AG09319 (cell line): ENCODE data around the gene FAM83B.

ENCODE experiments used
- DNase-seq: peaks from one replicate; pipeline ENCODE4 v3.0.0-alpha.2; 2010; ENCODE audit warnings: low read depth; ENCODE audit errors: extremely low read depth
- TF ChIP-seq, protein P1 (sequence below): IDR thresholded peaks from 2 replicates; pipeline ENCODE4 v1.5.1; 2011; ENCODE audit warnings: low read depth, mild to moderate bottlenecking, inconsistent platforms, low read length, moderate library complexity

Gene FAM83B

DNA sequence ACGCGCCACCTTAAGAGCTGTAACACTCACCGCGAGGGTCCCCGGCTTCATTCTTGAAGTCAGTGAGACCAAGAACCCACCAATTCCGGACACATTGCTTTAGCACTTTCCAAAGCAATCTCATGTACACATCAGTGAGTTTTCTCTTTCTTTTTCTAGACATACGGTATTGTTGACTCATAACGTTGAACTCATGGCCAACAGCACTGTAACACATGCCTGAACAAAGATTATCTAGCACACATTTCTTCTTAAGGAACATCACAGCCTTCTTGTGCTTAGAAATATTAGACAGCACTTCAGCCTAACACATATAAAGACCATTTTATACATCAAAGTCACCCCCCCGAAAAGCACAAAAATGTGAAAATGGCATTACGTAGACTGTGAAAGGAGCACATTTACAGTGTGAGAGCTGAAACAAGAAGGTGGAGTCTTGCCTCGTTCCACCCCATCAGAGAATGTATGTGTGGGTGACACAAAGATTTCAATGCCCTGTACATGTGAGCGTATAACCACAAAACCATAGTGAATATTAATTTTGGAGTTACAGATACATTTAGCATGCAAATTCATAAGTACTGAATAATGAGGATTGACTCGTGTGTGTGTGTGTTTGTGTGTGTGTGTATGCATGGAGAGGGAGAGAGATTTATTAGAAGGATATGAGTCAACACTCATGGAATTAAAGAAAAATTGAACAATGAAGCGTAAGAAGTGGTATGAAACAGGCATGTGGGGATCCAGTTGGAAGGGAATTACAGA is 134.1 kb downstream of the FAM83B start:
- TF ChIP-seq, protein P1, sequence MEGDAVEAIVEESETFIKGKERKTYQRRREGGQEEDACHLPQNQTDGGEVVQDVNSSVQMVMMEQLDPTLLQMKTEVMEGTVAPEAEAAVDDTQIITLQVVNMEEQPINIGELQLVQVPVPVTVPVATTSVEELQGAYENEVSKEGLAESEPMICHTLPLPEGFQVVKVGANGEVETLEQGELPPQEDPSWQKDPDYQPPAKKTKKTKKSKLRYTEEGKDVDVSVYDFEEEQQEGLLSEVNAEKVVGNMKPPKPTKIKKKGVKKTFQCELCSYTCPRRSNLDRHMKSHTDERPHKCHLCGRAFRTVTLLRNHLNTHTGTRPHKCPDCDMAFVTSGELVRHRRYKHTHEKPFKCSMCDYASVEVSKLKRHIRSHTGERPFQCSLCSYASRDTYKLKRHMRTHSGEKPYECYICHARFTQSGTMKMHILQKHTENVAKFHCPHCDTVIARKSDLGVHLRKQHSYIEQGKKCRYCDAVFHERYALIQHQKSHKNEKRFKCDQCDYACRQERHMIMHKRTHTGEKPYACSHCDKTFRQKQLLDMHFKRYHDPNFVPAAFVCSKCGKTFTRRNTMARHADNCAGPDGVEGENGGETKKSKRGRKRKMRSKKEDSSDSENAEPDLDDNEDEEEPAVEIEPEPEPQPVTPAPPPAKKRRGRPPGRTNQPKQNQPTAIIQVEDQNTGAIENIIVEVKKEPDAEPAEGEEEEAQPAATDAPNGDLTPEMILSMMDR: no peak

GRCh38 chr6:54981276-54981609 is 134.7 kb downstream of the FAM83B start:
- TF ChIP-seq, protein P1: no peak
- DNase-seq: no peak

More for the DNA sequence above, 134.1 kb downstream of the FAM83B start:
- peak; percentile 12 for DNase-seq

DNA sequence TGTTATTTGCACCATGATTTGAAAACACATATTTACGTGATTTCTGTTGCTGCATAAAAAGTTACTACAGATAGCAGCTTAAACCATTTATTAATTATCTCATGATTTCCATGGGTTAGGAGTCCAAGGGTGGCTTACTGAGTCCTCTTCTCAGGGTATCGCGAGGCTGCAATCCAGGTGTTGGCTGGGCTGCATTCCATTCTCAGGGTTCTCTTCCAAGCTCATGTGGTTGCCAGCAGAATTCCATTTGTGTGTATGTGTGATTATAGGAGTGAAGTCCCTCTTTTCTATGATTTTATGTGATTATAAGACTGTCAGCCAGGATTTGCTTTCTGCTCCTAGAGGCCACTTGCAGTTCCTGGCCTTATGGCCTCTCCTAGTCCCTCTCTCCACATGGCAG is 135.1 kb downstream of the FAM83B start:
- TF ChIP-seq, protein P1: no peak

GRCh38 chr6:54987633-54988290 is 141.2 kb downstream of the FAM83B start:
- DNase-seq: no peak
- TF ChIP-seq, protein P1: no peak

More for the DNA sequence above, 135.1 kb downstream of the FAM83B start:
- DNase-seq: no peak

- no peak for DNase-seq
- TF ChIP-seq, protein P1: no peak
Measured at GRCh38 chr6:54988576-54988975, 142.0 kb downstream of the FAM83B start.

- DNase-seq: no peak
- TF ChIP-seq, protein P1: no peak
Measured at GRCh38 chr6:54990001-54990400, 143.4 kb downstream of the FAM83B start.
